BJ (cell line): ENCODE data around the gene CLTCL1. TPM values are rescaled to one million over a fixed set of nuclear protein-coding genes. Genes with fewer than 3 reads are reported as not detected.

ENCODE experiments used
- CTCF ChIA-PET: fragments of 350-600 bp; formaldehyde crosslinking; extraction: SDS; loops from one replicate; lab custom pipeline; 2021; ENCODE audit warnings: antibody characterized with exemption, inconsistent platforms; lab: Yijun Ruan, JAX
- POLR2A ChIA-PET: fragments of 300-600 bp; sonication (Branson Sonifier 250); formaldehyde crosslinking; extraction: SDS; loops from one replicate; lab custom pipeline; 2021; ENCODE audit warnings: antibody characterized with exemption; lab: Charles Lee
- DNase-seq: peaks from one replicate; pipeline ENCODE4 v3.0.0-alpha.2; 2011; ENCODE audit warnings: low read depth
- H3K27me3 ChIP-seq: 2 replicates; pipeline ENCODE4 v1.6.0; 2011; ENCODE audit warnings: low read length; ENCODE audit not compliant: control insufficient read depth, insufficient read depth
- H3K36me3 ChIP-seq: 2 replicates; pipeline ENCODE4 v1.5.1; 2011; ENCODE audit warnings: low read length; ENCODE audit not compliant: control insufficient read depth, insufficient read depth
- H3K4me3 ChIP-seq: 2 replicates; pipeline ENCODE4 v1.5.1; 2011; ENCODE audit warnings: low read depth, mild to moderate bottlenecking, control low read depth, low read length
- polyA minus RNA-seq: library from RNA; depleted of rRNA, polyadenylated mRNA; stranded (reverse); fragments of >200 nt; gene quantifications from 2 replicates; pipeline ENCODE4 v1.2.3, GENCODE V29; 2011; rRNA and poly(A)+ RNA removed
- polyA plus RNA-seq: library from polyadenylated mRNA; depleted of rRNA; stranded (reverse); fragments of >200 nt; gene quantifications from 2 replicates; pipeline ENCODE4 v1.2.3, GENCODE V29; 2011; rRNA removed
- TF ChIP-seq, protein P1 (sequence below): IDR thresholded peaks from 2 replicates; pipeline ENCODE4 v1.5.1; 2011; ENCODE audit warnings: low read depth, mild to moderate bottlenecking, control low read depth, inconsistent platforms, low read length, moderate library complexity; ENCODE audit not compliant: insufficient read depth

Gene CLTCL1
- polyA plus RNA-seq, result 11.4 and 14.0 TPM in 2 replicates
- polyA minus RNA-seq, result 22.6 and 23.5 TPM in 2 replicates

DNA sequence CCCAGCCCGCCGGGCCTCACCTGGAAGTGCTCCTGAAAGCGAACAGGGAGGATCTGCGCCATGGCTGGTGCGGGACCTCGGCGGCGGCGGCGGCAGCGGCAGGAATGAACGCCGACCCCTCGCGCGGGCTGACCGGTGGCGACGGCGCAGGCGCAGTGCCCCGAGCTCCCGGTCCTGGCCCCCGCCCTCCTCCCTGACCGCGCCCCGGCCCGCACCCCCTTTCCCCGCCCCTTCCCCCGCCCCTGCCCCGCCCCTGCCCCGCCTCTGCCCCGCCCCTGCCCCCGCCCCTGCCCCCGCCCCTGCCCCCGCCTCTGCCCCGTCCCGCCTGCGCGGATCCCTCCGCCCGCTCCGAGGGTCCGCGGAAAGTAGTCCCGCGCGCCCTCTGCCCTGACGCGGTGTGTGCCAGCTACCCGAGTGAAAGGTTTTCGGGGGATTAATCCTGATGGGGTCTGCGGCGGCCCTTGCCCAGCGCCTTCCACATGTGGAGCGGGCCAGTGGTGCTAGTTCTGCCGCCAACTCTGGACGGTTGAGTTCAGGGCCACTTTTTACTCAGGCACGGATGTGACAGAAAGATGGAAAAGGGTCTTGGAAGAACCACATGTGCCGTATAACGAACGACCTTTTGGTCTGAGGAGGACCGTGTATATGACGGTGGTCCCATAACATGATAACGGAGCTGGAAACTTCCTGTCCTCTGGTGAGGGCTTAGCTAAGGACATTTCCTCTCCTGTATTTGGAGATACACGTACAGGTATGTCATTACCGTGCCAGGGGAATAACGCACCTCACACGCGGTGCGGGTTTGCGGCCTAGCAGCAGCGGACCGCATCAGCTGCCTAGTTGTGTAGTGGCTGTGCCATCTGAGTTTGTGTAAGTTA lies at the start of gene CLTCL1:
CLTCL1 (minus strand) TSS at position 140 of the 878 bp plus-strand sequence; CDS start at position 62, 78 bp downstream.
- TF ChIP-seq, protein P1, sequence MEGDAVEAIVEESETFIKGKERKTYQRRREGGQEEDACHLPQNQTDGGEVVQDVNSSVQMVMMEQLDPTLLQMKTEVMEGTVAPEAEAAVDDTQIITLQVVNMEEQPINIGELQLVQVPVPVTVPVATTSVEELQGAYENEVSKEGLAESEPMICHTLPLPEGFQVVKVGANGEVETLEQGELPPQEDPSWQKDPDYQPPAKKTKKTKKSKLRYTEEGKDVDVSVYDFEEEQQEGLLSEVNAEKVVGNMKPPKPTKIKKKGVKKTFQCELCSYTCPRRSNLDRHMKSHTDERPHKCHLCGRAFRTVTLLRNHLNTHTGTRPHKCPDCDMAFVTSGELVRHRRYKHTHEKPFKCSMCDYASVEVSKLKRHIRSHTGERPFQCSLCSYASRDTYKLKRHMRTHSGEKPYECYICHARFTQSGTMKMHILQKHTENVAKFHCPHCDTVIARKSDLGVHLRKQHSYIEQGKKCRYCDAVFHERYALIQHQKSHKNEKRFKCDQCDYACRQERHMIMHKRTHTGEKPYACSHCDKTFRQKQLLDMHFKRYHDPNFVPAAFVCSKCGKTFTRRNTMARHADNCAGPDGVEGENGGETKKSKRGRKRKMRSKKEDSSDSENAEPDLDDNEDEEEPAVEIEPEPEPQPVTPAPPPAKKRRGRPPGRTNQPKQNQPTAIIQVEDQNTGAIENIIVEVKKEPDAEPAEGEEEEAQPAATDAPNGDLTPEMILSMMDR, result no peak
- no peaks in the 10 kb centered on the region for H3K27me3 ChIP-seq
- POLR2A ChIA-PET, result no interaction called here
- DNase-seq, result no peak
- 0 out of 2 replicates have a peak, but pooled peaks cover 1% of the 10 kb centered on the region for H3K36me3 ChIP-seq
- H3K4me3 ChIP-seq, result peak within 1 kb of the TSS; percentile 65
- CTCF ChIA-PET, result no interaction called here

DNA sequence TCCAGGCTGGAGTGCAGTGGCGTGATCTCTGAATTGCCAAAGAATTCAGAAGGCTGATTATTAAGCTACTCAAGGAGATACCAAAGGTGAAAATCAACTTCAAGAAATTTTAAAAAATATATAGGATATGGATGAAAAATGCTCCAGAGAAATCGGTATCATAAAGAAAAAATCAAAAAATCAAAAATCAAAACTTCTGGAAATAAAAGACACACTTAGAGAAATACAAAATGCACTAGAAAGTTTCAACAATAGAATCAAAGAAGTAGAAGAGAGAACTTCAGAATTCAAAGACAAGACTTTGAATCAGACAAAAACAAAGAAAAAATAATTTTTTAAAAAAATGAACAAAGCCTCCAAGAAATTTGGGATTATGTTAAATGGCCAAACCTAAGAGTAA lies 45.6 kb upstream of the CLTCL1 start:
- H3K27me3 ChIP-seq, result no peaks in the 10 kb centered on the region
- no peak overlapping the region for H3K4me3 ChIP-seq
- TF ChIP-seq, protein P1, result no peak
- ChIA-PET POLR2A (interaction anchor here (0.7 kb wide), 1 partner anchor 106 kb away, joined by 4 read pairs; no protein-coding TSS in a partner anchor), CTCF (interaction anchor here (0.6 kb wide), 1 partner anchor 372 kb away, joined by 5 read pairs; no protein-coding TSS in a partner anchor)
- 0 out of 2 replicates have a peak, but pooled peaks cover 1% of the 10 kb centered on the region for H3K36me3 ChIP-seq
- no peak for DNase-seq

GRCh38 chr22:19336133-19337075 lies 44.9 kb upstream of the CLTCL1 start:
- DNase-seq, result no peak
- no peaks in the 10 kb centered on the region for H3K27me3 ChIP-seq
- H3K4me3 ChIP-seq, result no peak overlapping the region
- ChIA-PET CTCF (no interaction called here), POLR2A (interaction anchor here (0.7 kb wide), 2 partner anchors 18 to 107 kb away, joined by 3 to 4 read pairs; no protein-coding TSS in a partner anchor)
- H3K36me3 ChIP-seq, result peaks cover 4% of the 10 kb centered on the region
- TF ChIP-seq, protein P1, result no peak

- Histone ChIP-seq H3K36me3 (peaks cover 12% of the 10 kb centered on the region), H3K4me3 (no peak overlapping the region), H3K27me3 (no peaks in the 10 kb centered on the region)
- DNase-seq, result no peak
- POLR2A ChIA-PET, result no interaction called here
- TF ChIP-seq, protein P1, result no peak
- CTCF ChIA-PET, result no interaction called here
These were observed 40.5 kb upstream of the CLTCL1 start for GRCh38 chr22:19331975-19332374.
